ENCODE results near the gene SCAPER.

Gene SCAPER

GRCh38 chr15:76432604-76433003 lies 472.5 kb downstream of the SCAPER start:
- TF ChIP-seq FOXP2 (optimal IDR thresholded peaks at IDR 0.05; ENCODE audit: borderline replicate concordance, extremely low read depth, extremely low read length, insufficient read depth) (no peak), REST (IDR thresholded peaks at IDR 0.05; ENCODE audit: insufficient read depth in 1 of 2, low read depth in 2 of 2, low read length in 2 of 2) (no peak), POLR2AphosphoS5 (IDR thresholded peaks at IDR 0.05; ENCODE audit: low read depth, low read length) (no peak), SIN3A (IDR thresholded peaks at IDR 0.05; ENCODE audit: borderline replicate concordance, insufficient read depth, low read length) (no peak)

- TF ChIP-seq SIN3A (IDR thresholded peaks at IDR 0.05; ENCODE audit: borderline replicate concordance, insufficient read depth, low read length), result no peak
- no peak for TF ChIP-seq REST (IDR thresholded peaks at IDR 0.05; ENCODE audit: insufficient read depth in 1 of 2, low read depth in 2 of 2, low read length in 2 of 2)
- no peak for TF ChIP-seq FOXP2 (optimal IDR thresholded peaks at IDR 0.05; ENCODE audit: borderline replicate concordance, extremely low read depth, extremely low read length, insufficient read depth)
- no peak for TF ChIP-seq POLR2AphosphoS5 (IDR thresholded peaks at IDR 0.05; ENCODE audit: low read depth, low read length)
- no peak for TF ChIP-seq TAF1 (IDR thresholded peaks at IDR 0.05; ENCODE audit: borderline replicate concordance, insufficient read depth, low read length)
Measured at GRCh38 chr15:76431971-76432370, 473.2 kb downstream of the SCAPER start.

- TF ChIP-seq TAF1 (IDR thresholded peaks at IDR 0.05; ENCODE audit: borderline replicate concordance, insufficient read depth, low read length) (no peak), SIN3A (IDR thresholded peaks at IDR 0.05; ENCODE audit: borderline replicate concordance, insufficient read depth, low read length) (no peak), POLR2AphosphoS5 (IDR thresholded peaks at IDR 0.05; ENCODE audit: low read depth, low read length) (no peak), REST (IDR thresholded peaks at IDR 0.05; ENCODE audit: insufficient read depth in 1 of 2, low read depth in 2 of 2, low read length in 2 of 2) (no peak), FOXP2 (optimal IDR thresholded peaks at IDR 0.05; ENCODE audit: borderline replicate concordance, extremely low read depth, extremely low read length, insufficient read depth) (no peak)
Measured at GRCh38 chr15:76429661-76430060, 475.5 kb downstream of the SCAPER start.

GRCh38 chr15:76426941-76427340 lies 478.2 kb downstream of the SCAPER start:
- TF ChIP-seq POLR2AphosphoS5 (IDR thresholded peaks at IDR 0.05; ENCODE audit: low read depth, low read length) (no peak), FOXP2 (optimal IDR thresholded peaks at IDR 0.05; ENCODE audit: borderline replicate concordance, extremely low read depth, extremely low read length, insufficient read depth) (no peak), REST (IDR thresholded peaks at IDR 0.05; ENCODE audit: insufficient read depth in 1 of 2, low read depth in 2 of 2, low read length in 2 of 2) (no peak), TAF1 (IDR thresholded peaks at IDR 0.05; ENCODE audit: borderline replicate concordance, insufficient read depth, low read length) (no peak), SIN3A (IDR thresholded peaks at IDR 0.05; ENCODE audit: borderline replicate concordance, insufficient read depth, low read length) (no peak)

All from PFSK-1 (cell line).